ENCODE measurements around the gene AKT2.

Gene AKT2

DNA sequence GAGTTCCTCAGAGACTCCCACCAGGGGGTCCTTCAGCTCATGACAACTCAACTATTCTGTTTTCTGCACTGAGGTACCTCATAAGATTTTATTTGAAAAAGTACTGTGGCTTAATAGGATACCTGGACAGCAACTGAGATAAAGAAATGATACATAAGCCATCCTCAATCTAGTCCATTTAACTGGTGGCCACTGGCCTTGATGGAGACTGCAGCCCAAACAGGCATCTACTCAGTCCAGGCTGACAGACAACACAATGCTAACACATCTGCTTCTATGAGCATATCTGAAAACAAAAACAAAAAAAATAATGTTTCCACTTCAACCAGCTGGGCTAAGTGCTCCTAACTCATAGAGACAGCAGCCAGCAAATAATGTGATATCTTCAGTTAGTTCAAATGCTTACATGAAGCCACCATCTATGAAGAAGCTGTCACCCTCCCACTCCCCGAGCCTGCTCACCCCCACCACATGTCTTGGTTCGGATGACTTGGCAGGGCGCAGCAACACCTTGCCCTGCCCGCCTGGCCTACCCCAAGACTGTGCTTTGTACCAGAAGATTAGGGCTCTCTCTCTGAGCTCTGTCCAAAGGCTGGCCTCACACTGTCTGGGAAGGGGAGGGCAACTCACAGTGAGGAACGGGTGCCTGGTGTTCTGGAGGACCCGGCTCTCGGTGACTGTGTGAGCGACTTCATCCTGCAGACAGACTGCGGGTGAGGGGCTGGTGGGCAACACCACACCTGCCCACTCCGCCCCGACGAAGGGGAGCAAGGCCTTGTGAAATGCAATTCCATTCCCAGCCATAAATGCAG is 45.5 kb downstream of the AKT2 start:
- Histone ChIP-seq H3K4me2 (no peak overlapping the region), H3K36me3 (peaks cover 100% of the 10 kb centered on the region), H3K4me1 (peaks cover 15% of the 10 kb centered on the region), H3K27ac (no peak overlapping the region), H3K4me3 (no peak overlapping the region), H3K27me3 (no peaks in the 10 kb centered on the region), H3K9me3 (no peaks in the 10 kb centered on the region), H4K20me1 (peaks cover 84% of the 10 kb centered on the region), H3K9ac (no peak overlapping the region)
- TF ChIP-seq Cebpa-rat (IDR thresholded peaks at IDR 0.05), result no peak

DNA sequence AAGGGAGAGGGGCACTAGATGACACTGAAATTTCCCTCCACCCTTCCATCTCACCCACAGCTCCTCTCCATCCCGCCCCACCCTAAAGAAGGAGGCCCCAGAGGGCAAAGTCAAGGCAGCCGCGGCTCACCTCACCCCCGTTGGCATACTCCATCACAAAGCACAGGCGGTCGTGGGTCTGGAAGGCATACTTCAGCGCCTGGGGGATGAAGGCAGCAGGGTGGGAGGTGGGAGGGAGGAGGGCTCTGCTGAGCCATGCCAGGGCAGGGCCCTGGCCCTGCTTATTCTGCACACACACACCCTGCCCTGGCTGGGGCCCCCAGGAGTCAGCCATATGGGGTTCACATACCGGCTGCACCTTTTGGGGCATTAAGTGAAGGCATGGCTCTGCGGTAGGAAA is 46.4 kb downstream of the AKT2 start:
- peaks cover 100% of the 10 kb centered on the region for H3K36me3 ChIP-seq
- H3K9me3 ChIP-seq, result no peaks in the 10 kb centered on the region
- peaks cover 80% of the 10 kb centered on the region for H4K20me1 ChIP-seq
- no peak overlapping the region for H3K4me3 ChIP-seq
- H3K27me3 ChIP-seq, result no peaks in the 10 kb centered on the region
- H3K27ac ChIP-seq, result no peak overlapping the region
- no peak overlapping the region for H3K4me2 ChIP-seq
- no peak for TF ChIP-seq Cebpa-rat (IDR thresholded peaks at IDR 0.05)
- no peak overlapping the region for H3K9ac ChIP-seq
- peaks cover 15% of the 10 kb centered on the region for H3K4me1 ChIP-seq

DNA sequence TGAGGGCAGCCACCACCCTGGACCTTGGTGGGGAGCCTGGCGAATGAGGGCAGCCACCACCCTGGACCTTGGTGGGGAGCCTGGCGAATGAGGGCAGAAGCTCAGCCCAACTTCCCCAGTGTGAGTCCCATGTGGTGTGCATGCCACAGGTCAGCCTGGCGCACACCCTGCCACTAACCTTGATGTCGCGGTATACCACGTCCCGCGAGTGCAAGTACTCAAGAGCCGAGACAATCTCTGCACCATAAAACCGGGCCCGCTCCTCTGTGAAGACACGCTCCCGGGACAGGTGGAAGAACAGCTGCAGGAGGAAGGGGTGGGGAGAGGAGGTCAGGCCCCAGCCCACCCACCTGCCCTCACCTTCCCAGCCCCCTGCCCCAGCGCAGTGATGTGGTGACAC is 47.4 kb downstream of the AKT2 start:
- Histone ChIP-seq H3K4me3 (no peak overlapping the region), H3K4me2 (no peak overlapping the region), H3K27ac (no peak overlapping the region), H3K27me3 (no peaks in the 10 kb centered on the region), H3K9me3 (no peaks in the 10 kb centered on the region), H4K20me1 (peaks cover 72% of the 10 kb centered on the region), H3K36me3 (peaks cover 100% of the 10 kb centered on the region), H3K4me1 (peaks cover 15% of the 10 kb centered on the region), H3K9ac (no peak overlapping the region)
- no peak for TF ChIP-seq Cebpa-rat (IDR thresholded peaks at IDR 0.05)

DNA sequence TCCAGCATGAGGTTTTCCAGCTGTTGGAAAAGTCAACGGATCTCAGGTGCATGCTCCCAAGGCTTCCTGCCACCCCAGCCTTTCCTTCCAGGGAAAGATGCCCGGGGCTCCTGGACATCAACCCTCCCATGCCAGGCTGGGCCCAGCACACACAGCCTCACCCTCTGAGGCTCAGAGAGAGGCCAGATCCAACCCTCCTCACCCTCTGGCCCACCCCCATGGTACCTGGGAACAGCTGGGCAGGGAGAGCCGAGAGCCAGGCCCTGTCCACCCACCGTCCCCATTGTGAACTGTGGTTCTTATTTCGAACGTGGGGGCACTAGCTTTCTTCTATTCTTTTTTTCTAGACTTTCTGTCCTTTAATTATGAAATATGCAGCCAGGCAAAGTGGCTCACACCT is 48.8 kb downstream of the AKT2 start:
- Histone ChIP-seq H3K9me3 (no peaks in the 10 kb centered on the region), H3K4me1 (peaks cover 21% of the 10 kb centered on the region), H3K9ac (no peak overlapping the region), H3K4me2 (no peak overlapping the region), H3K36me3 (peaks cover 92% of the 10 kb centered on the region), H4K20me1 (peaks cover 66% of the 10 kb centered on the region), H3K27ac (no peak overlapping the region), H3K4me3 (no peak overlapping the region), H3K27me3 (no peaks in the 10 kb centered on the region)
- no peak for TF ChIP-seq Cebpa-rat (IDR thresholded peaks at IDR 0.05)

DNA sequence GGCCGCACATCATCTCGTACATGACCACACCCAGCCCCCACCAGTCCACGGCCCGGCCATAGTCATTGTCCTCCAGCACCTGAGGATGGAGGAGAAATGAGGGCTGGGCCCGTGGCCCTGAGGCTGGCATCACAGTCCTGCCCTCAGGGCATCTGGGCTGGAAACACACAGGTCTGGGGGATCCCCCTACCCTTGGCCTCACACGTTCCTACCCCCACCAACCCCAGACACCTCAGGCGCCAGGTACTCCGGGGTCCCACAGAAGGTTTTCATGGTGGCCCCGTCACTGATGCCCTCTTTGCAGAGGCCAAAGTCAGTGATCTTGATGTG is 49.2 kb downstream of the AKT2 start:
- Histone ChIP-seq H3K27me3 (no peaks in the 10 kb centered on the region), H3K4me3 (no peak overlapping the region), H4K20me1 (peaks cover 69% of the 10 kb centered on the region), H3K4me2 (no peak overlapping the region), H3K9me3 (no peaks in the 10 kb centered on the region), H3K9ac (no peak overlapping the region), H3K4me1 (peaks cover 25% of the 10 kb centered on the region), H3K36me3 (peaks cover 88% of the 10 kb centered on the region), H3K27ac (no peak overlapping the region)
- no peak for TF ChIP-seq Cebpa-rat (IDR thresholded peaks at IDR 0.05)

DNA sequence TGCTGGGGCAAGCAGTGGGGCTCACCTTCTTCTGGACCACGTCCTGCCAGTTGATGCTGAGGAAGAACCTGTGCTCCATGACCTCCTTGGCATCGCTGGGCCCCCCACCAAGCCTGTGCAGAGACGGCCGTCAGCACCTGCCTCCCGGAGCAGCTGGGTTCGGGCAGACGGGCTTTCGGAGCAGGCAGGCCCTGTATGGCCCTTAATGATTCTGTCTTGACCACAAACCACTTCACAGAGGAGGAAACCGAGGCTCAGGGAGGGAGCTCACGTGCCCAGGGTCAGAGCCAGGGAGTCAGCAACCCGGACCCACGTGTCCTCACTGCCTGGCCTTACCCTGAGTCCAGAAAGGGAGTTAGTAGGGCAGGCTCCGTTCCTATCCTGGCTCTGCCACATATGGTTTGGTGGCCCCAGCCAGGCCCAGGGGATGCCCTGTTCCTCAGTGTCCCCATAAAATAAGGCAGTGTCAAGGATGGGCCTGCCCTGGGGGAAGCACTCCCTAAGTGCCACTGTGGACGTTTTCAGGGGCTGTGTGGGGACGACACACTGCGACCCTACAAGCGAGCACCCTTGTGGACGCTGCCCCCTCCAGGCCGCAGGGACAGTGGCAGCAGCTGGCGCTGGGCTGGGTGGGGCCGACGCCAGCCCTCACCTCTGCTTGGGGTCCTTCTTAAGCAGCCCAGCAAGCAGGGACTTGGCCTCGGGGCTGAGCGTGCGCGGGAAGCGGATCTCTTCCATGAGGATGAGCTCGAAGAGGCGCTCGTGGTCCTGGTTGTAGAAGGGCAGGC is 49.7 kb downstream of the AKT2 start:
- TF ChIP-seq Cebpa-rat (IDR thresholded peaks at IDR 0.05), result no peak
- H3K4me1 ChIP-seq, result peaks cover 31% of the 10 kb centered on the region
- peak overlapping the region; percentile 4; the same call in 1 of the 2 replicates for H3K27ac ChIP-seq
- H3K4me2 ChIP-seq, result peak overlapping the region; percentile 30; the same call in 1 of the 2 replicates
- H3K4me3 ChIP-seq, result no peak overlapping the region
- no peaks in the 10 kb centered on the region for H3K9me3 ChIP-seq
- H4K20me1 ChIP-seq, result peaks cover 71% of the 10 kb centered on the region
- H3K27me3 ChIP-seq, result no peaks in the 10 kb centered on the region
- H3K36me3 ChIP-seq, result peaks cover 82% of the 10 kb centered on the region
- H3K9ac ChIP-seq, result peak overlapping the region; percentile 29; the same call in 1 of the 2 replicates

DNA sequence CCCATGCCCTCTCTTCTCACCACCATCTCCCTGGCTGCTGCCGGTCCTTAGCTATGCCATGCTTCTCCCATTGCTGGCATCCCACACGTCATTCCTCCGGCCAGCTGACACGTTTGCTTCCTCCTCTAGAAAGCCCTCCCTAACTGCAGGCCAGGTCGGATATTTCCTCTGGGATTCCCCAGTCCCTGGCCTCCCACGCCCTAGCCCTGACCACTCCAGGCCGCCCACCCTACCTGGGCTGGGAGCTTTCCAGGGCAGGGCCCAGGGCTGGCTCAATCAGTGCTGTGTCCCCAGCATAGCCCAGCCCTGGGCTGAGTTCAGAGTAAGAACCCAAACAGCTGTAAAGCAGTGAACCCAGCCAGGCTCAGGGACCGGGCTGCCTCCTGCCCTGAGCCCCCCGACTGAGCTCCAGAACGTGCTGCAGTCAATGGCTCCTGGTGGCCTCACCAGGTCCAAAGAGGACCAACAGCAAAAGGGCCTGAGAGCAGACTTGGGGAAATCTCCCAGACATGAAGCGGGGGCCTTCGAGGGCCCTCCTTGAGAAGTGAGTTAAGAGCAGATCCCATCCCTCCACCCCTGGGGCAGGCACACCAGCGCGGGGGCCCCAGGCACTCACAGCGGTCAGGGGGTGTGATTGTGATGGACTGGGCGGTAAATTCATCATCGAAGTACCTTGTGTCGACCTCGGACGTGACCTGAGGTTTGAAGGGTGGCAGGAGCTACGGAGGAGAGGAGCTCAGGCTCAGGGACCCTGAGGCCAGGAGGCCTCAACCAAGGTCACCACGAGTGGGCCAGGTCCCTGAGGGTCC is 50.5 kb downstream of the AKT2 start:
- no peak overlapping the region for H3K9ac ChIP-seq
- H3K4me3 ChIP-seq, result no peak overlapping the region
- peaks cover 71% of the 10 kb centered on the region for H4K20me1 ChIP-seq
- no peaks in the 10 kb centered on the region for H3K9me3 ChIP-seq
- H3K27ac ChIP-seq, result peak overlapping the region; percentile 4; the same call in 1 of the 2 replicates
- peaks cover 39% of the 10 kb centered on the region for H3K4me1 ChIP-seq
- no peak for TF ChIP-seq Cebpa-rat (IDR thresholded peaks at IDR 0.05)
- H3K36me3 ChIP-seq, result peaks cover 74% of the 10 kb centered on the region
- no peak overlapping the region for H3K4me2 ChIP-seq
- H3K27me3 ChIP-seq, result no peaks in the 10 kb centered on the region

DNA sequence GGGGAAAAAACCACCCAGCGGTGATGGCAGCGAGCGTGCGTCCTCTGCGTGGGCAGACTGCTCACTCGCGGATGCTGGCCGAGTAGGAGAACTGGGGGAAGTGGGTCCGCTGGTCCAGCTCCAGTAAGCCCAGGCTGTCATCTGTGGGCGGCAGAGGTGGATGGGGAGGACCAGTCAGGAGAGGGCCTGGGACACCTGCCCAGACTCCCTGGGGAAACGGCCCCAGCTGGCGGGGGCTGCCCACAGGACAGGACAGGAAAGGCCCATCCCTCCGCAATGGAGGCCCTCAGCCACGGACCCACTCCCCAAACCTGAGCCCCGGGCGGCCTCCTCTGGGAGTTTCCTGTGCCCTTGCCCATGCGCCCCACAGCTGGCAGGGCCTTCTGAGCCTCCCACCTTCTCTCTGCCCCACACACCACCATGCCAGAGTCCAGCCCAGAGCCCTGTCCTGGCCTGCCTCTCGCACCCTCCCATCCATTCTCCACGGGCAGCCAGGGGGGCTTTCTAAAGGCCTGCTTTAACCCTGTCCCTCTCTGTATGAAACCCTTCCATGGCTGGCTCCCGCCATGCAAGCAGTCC is 51.2 kb downstream of the AKT2 start:
- Histone ChIP-seq H3K27me3 (no peaks in the 10 kb centered on the region), H3K9ac (no peak overlapping the region), H3K4me2 (no peak overlapping the region), H3K36me3 (peaks cover 67% of the 10 kb centered on the region), H3K4me3 (no peak overlapping the region), H3K4me1 (peaks cover 46% of the 10 kb centered on the region), H3K9me3 (no peaks in the 10 kb centered on the region), H3K27ac (no peak overlapping the region), H4K20me1 (peaks cover 66% of the 10 kb centered on the region)
- no peak for TF ChIP-seq Cebpa-rat (IDR thresholded peaks at IDR 0.05)

Measured in BLaER1 (cell line).